DND-41 (cell line): ENCODE results near the gene DOCK3.
A peak's percentile ranks its signal among the peaks of the same experiment; 100 is the strongest.
"Not testable (repeated sequence)": the region's sequence is repeated elsewhere in the genome, so short reads cannot be mapped to it uniquely, and the experiment has no call there.

ENCODE experiments used
- ATAC-seq: fragments of 200-7000 bp; cut with Tn5 transposase; 3 replicates; pipeline ENCODE4 v1.9.1; 2021; ENCODE audit warnings: low read depth; ENCODE audit not compliant: insufficient read depth
- DNase-seq: peaks from one replicate; pipeline ENCODE4 v3.0.0-alpha.2; 2020
- H2AFZ ChIP-seq: 2 replicates; pipeline ENCODE4 v1.6.0; 2012; ENCODE audit warnings: low read depth, low read length
- H3K27ac ChIP-seq: 2 replicates; pipeline ENCODE4 v1.5.1; 2012; ENCODE audit warnings: low read length, inconsistent platforms
- H3K27me3 ChIP-seq: fragments of 200-600 bp; sonication (generic); 2 replicates; pipeline ENCODE4 v1.6.0; 2012; ENCODE audit warnings: low read length, mild to moderate bottlenecking, inconsistent platforms; ENCODE audit not compliant: insufficient read depth, poor library complexity
- H3K36me3 ChIP-seq: 2 replicates; pipeline ENCODE4 v1.5.1; 2012; ENCODE audit warnings: low read length, inconsistent platforms; ENCODE audit not compliant: insufficient read depth
- H3K4me1 ChIP-seq: 2 replicates; pipeline ENCODE4 v1.5.1; 2012; ENCODE audit warnings: mild to moderate bottlenecking, low read length; ENCODE audit not compliant: insufficient read depth
- H3K4me2 ChIP-seq: 2 replicates; pipeline ENCODE4 v1.6.0; 2012; ENCODE audit warnings: mild to moderate bottlenecking, moderate library complexity, low read length, inconsistent platforms; ENCODE audit not compliant: insufficient read depth
- H3K4me3 ChIP-seq, 2 experiments: fragments of 200-600 bp in 1 of 2; shearing (Covaris generic) in 1 of 2; 2 replicates each; pipeline ENCODE4 v1.5.1; 2012 to 2016; ENCODE audit warnings: inconsistent platforms in 2 of 2, low read length in 2 of 2, mild to moderate bottlenecking in 2 of 2, low read depth in 1 of 2, moderate library complexity in 1 of 2
- H3K79me2 ChIP-seq: 2 replicates; pipeline ENCODE4 v1.6.0; 2012; ENCODE audit warnings: low read length, inconsistent platforms; ENCODE audit not compliant: insufficient read depth
- H3K9ac ChIP-seq: 2 replicates; pipeline ENCODE4 v1.6.0; 2012; ENCODE audit warnings: low read depth, mild to moderate bottlenecking, inconsistent platforms, low read length, moderate library complexity
- H3K9me3 ChIP-seq: 2 replicates; pipeline ENCODE4 v1.5.1; 2012; ENCODE audit warnings: low read length, moderate library complexity, mild to moderate bottlenecking, inconsistent platforms; ENCODE audit not compliant: insufficient read depth, severe bottlenecking
- H4K20me1 ChIP-seq: 2 replicates; pipeline ENCODE4 v1.6.0; 2012; ENCODE audit warnings: low read length; ENCODE audit not compliant: insufficient read depth
- EZH2 ChIP-seq: IDR thresholded peaks from 3 replicates; pipeline ENCODE4 v1.6.1; 2012; ENCODE audit warnings: borderline replicate concordance, low read depth, mild to moderate bottlenecking, moderate library complexity, low read length, inconsistent platforms; ENCODE audit not compliant: severe bottlenecking
- TF ChIP-seq, protein P1 (sequence below): IDR thresholded peaks from 2 replicates; pipeline ENCODE4 v1.5.1; 2012; ENCODE audit warnings: borderline replicate concordance, low read length, moderate library complexity, mild to moderate bottlenecking; ENCODE audit not compliant: poor library complexity, severe bottlenecking; ENCODE audit errors: extremely low read depth

DOCK3 gene

DNA sequence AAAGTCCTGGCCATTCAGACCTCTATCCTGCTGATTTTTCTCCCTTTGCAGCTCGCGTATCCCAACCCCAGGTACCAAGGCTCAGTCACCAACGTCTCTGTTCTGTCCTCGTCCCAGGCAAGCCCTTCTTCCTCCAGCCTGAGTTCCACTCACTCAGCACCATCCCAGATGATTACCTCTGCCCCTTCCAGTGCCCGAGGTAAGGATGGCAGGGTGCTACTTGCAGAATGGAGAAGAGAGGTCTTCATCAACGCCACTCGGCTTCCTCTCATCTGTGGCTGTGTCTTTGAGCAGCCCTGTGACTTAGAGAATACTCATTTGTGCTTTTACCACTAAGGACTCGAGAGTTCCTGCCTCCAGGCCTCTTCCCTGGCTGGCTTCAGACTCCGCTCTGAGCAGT is 687.7 kb downstream of the DOCK3 start:
- H3K27me3 ChIP-seq = peaks cover 10% of the 10 kb centered on the region
- no peak overlapping the region for H3K4me2 ChIP-seq
- TF ChIP-seq, protein P1, sequence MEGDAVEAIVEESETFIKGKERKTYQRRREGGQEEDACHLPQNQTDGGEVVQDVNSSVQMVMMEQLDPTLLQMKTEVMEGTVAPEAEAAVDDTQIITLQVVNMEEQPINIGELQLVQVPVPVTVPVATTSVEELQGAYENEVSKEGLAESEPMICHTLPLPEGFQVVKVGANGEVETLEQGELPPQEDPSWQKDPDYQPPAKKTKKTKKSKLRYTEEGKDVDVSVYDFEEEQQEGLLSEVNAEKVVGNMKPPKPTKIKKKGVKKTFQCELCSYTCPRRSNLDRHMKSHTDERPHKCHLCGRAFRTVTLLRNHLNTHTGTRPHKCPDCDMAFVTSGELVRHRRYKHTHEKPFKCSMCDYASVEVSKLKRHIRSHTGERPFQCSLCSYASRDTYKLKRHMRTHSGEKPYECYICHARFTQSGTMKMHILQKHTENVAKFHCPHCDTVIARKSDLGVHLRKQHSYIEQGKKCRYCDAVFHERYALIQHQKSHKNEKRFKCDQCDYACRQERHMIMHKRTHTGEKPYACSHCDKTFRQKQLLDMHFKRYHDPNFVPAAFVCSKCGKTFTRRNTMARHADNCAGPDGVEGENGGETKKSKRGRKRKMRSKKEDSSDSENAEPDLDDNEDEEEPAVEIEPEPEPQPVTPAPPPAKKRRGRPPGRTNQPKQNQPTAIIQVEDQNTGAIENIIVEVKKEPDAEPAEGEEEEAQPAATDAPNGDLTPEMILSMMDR = no peak
- TF ChIP-seq EZH2 = no peak
- ATAC-seq (no peak), DNase-seq (no peak)
- no peak overlapping the region for H3K27ac ChIP-seq
- no peaks in the 10 kb centered on the region for H4K20me1 ChIP-seq
- no peak overlapping the region for H3K4me3 ChIP-seq
- H3K9ac ChIP-seq = no peak overlapping the region
- H3K79me2 ChIP-seq = no peaks in the 10 kb centered on the region
- no peaks in the 10 kb centered on the region for H3K36me3 ChIP-seq
- no peak overlapping the region for H2AFZ ChIP-seq
- no peaks in the 10 kb centered on the region for H3K4me1 ChIP-seq
- H3K9me3 ChIP-seq = no peaks in the 10 kb centered on the region

DNA sequence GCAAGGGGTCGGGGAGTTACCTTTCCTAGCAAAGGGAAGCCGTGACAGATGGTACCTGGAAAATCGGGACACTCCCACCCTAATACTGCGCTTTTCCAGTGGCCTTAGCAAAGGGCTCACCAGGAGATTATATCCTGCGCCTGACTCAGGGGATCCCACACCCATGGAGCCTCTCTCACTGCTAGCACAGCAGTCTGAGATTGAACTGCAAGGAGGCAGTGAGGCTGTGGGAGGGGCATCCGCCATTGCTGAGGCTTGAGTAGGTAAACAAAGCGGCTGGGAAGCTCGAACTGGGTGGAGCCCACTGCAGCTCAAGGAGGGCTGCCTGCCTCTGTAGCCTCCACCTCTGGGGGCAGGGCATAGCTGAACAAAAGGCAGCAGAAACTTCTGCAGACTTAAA is 693.5 kb downstream of the DOCK3 start:
- ATAC-seq, H3K4me1 ChIP-seq, H3K27ac ChIP-seq, DNase-seq, H3K79me2 ChIP-seq, H4K20me1 ChIP-seq, H3K9me3 ChIP-seq, H3K36me3 ChIP-seq, H3K4me3 ChIP-seq, H3K27me3 ChIP-seq, H2AFZ ChIP-seq, H3K4me2 ChIP-seq, H3K9ac ChIP-seq: not testable (repeated sequence)

DNA sequence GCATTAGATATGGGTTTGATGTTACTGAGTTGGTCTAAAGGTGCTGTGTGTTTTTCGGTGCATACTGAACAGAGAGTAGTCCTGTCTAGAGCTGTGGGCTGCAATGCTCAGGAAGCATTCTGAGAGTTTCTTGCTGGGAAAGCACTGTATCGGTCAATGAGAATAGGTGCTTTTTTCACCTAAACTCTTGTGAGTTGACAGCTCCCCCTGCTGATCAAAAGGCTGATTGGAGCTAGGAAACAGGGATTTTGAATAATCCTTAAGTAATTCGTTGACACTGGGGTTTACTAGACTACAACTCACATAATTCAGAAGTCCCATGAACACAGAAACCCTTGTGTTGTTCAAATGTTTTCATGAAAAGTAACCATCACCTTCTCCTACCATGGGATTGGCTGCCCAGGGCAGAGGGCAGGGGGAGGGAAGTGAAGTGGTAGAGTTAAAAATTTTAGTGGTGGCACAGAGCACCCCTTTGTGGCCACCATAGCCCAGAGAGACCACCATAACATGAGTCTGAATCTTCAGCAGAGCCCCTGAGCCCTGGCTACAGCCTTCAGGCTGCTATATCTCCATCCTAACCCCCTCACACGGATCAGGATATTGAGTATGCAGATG is 697.3 kb downstream of the DOCK3 start:
- ATAC-seq (peak; percentile 82), DNase-seq (peak; percentile 59)
- Histone ChIP-seq H2AFZ (no peak overlapping the region), H3K4me3 (no peak overlapping the region), H3K79me2 (no peaks in the 10 kb centered on the region), H3K4me1 (no peaks in the 10 kb centered on the region), H3K9me3 (no peaks in the 10 kb centered on the region), H3K27ac (no peak overlapping the region), H3K9ac (no peak overlapping the region), H3K36me3 (no peaks in the 10 kb centered on the region), H3K4me2 (no peak overlapping the region), H4K20me1 (no peaks in the 10 kb centered on the region), H3K27me3 (peaks cover 6% of the 10 kb centered on the region)
- TF ChIP-seq, protein P1 = peak; percentile 79
- no peak for TF ChIP-seq EZH2

DNA sequence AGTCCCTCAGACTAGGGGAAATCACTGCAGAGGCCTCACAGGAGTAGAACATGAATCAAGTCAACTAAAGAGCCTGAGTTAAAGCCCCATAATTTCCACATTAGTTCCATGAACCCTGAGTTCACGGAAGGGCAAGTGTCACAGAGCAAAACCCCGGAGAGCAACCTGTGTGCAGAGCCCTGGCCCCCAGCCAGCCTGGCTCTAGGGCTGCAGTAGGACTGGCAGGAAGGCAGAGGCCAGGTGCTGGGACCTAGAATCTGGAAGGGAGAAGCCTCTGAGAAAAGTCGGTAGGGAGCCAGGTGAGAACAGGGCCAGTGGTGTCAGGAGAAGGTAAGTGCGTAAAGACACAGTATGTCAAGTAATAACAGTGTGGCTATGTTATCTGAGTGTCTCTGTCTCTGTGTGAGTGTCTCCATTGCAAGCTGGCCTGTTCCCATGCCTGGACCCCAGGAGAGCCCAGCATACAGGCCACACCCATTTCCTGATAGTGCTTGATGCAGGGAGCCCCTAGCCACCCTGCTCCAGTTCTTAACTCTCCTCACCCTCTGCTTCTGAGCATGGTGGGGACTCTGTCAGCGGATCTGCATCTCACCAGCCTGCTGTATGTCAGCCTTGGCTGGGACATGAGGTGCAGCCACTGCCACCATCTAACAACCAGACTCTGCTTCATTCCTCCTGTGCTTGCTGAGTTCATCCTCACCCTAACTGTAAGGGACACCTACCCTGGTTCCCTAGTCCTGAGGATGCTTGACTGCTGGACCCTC is 699.1 kb downstream of the DOCK3 start:
- TF ChIP-seq EZH2 = no peak
- TF ChIP-seq, protein P1 = no peak
- Histone ChIP-seq H3K4me3 (no peak overlapping the region), H3K79me2 (no peaks in the 10 kb centered on the region), H3K4me1 (no peaks in the 10 kb centered on the region), H3K4me2 (no peak overlapping the region), H4K20me1 (no peaks in the 10 kb centered on the region), H3K27ac (no peak overlapping the region), H3K9me3 (no peaks in the 10 kb centered on the region), H3K9ac (no peak overlapping the region), H3K36me3 (no peaks in the 10 kb centered on the region), H2AFZ (no peak overlapping the region), H3K27me3 (peaks cover 6% of the 10 kb centered on the region)
- ATAC-seq = no peak
- no peak for DNase-seq
